Vagina (tissue), 2 donors: ENCODE measurements around the gene PLEKHD1.

Experiments
- CTCF ChIP-seq, 3 experiments: fragments of 450-650 bp in 2 of 3; fragments of 200-600 bp in 1 of 3; sonication (generic) in 1 of 3; IDR thresholded peaks; one replicate each; pipeline ENCODE4 v1.5.1; 2017 to 2019; ENCODE audit warnings: antibody characterized with exemption in 3 of 3, mild to moderate bottlenecking in 2 of 3, moderate library complexity in 2 of 3
- POLR2A ChIP-seq, 2 donors: fragments of 450-650 bp; IDR thresholded peaks; one replicate each; pipeline ENCODE4 v1.6.1; 2017; ENCODE audit warnings: antibody characterized with exemption in 2 of 2, mild to moderate bottlenecking in 2 of 2, moderate library complexity in 2 of 2
- POLR2AphosphoS5 ChIP-seq, 2 donors: sonication (generic); formaldehyde crosslinking; IDR thresholded peaks; one replicate each; pipeline ENCODE4 v1.9.0; 2017; ENCODE audit warnings: antibody characterized with exemption in 2 of 2, mild to moderate bottlenecking in 2 of 2, low read depth in 1 of 2; ENCODE audit not compliant: insufficient read depth in 1 of 2

- no peak for TF ChIP-seq CTCF (IDR thresholded peaks at IDR 0.05)
- TF ChIP-seq POLR2AphosphoS5 (IDR thresholded peaks at IDR 0.05; ENCODE audit: insufficient read depth in 1 of 2, low read depth in 1 of 2): no peak
- no peak for TF ChIP-seq POLR2A (IDR thresholded peaks at IDR 0.05)
Observed at GRCh38 chr14:69571449-69572029, 87.0 kb downstream of the PLEKHD1 start.
